GM18505 (cell line): Measurements from ENCODE around the gene EBLN1.
"Not testable (repeated sequence)": the region's sequence is repeated elsewhere in the genome, so short reads cannot be mapped to it uniquely, and the experiment has no call there.

Experiments
- ATAC-seq: cut with Tn5 transposase; IDR thresholded peaks from one replicate; pipeline ENCODE4 v1.9.1; 2021; ENCODE audit not compliant: unreplicated experiment
- POLR2A ChIP-seq: IDR thresholded peaks from 4 replicates; pipeline ENCODE4 v1.6.1; 2011; ENCODE audit warnings: borderline replicate concordance; ENCODE audit not compliant: insufficient read depth, insufficient read length; ENCODE audit errors: extremely low read depth

The EBLN1 gene

GRCh38 chr10:22244855-22245254, 27.0 kb upstream of the EBLN1 start:
- ATAC-seq, result no peak
- TF ChIP-seq POLR2A, result no peak

- ATAC-seq, result no peak
Observed at GRCh38 chr10:22244001-22244400, 26.2 kb upstream of the EBLN1 start.

GRCh38 chr10:22243321-22243720, 25.5 kb upstream of the EBLN1 start:
- no peak for TF ChIP-seq POLR2A
- ATAC-seq, result no peak

More at GRCh38 chr10:22244001-22244400, 26.2 kb upstream of the EBLN1 start:
- no peak for TF ChIP-seq POLR2A

GRCh38 chr10:22231260-22231659, 13.4 kb upstream of the EBLN1 start:
- TF ChIP-seq POLR2A, result no peak
- ATAC-seq, result no peak

- TF ChIP-seq POLR2A, result no peak
- ATAC-seq, result no peak
Observed at GRCh38 chr10:22230158-22230833, 12.5 kb upstream of the EBLN1 start.

- no peak for ATAC-seq
- no peak for TF ChIP-seq POLR2A
Observed at GRCh38 chr10:22229802-22230157, 12.0 kb upstream of the EBLN1 start.

GRCh38 chr10:22228943-22229801, 11.4 kb upstream of the EBLN1 start:
- TF ChIP-seq POLR2A, result peak; percentile 43
- peak; percentile 90 for ATAC-seq

GRCh38 chr10:22228167-22228938, 10.5 kb upstream of the EBLN1 start:
- no peak for TF ChIP-seq POLR2A
- no peak for ATAC-seq

- TF ChIP-seq POLR2A, result no peak
- ATAC-seq, result no peak
Observed at GRCh38 chr10:22226599-22226998, 8.8 kb upstream of the EBLN1 start.

- peak; percentile 73 for ATAC-seq
- no peak for TF ChIP-seq POLR2A
Observed at GRCh38 chr10:22222236-22223190, 4.7 kb upstream of the EBLN1 start.

GRCh38 chr10:22219308-22219707, 1.5 kb upstream of the EBLN1 start:
- ATAC-seq, result no peak
- no peak for TF ChIP-seq POLR2A

GRCh38 chr10:22218448-22218847, 633 bp upstream of the EBLN1 start:
- TF ChIP-seq POLR2A, result no peak
- no peak for ATAC-seq

- ATAC-seq, result not testable (repeated sequence)
Observed at GRCh38 chr10:22217084-22217483, 731 bp downstream of the EBLN1 start.
